Measurements from ENCODE around the gene LRP5. TPM values are rescaled to one million over a fixed set of nuclear protein-coding genes. Genes with fewer than 3 reads are reported as not detected.

Gene LRP5
- total RNA-seq (2021): 41.6 to 48.8 TPM (median 41.9 TPM) in 3 replicates
- percentile 52 among the genes with signal in this experiment for Bru-seq, nascent RNA
- long read RNA-seq, experiment 1, full-length matches to known transcripts: 34 of 95 reads
- long read RNA-seq, experiment 1, partial matches to known transcripts: 30 of 95 reads
- long read RNA-seq, experiment 1, other reads (novel, unspliced or antisense): 31 of 95 reads
- long read RNA-seq, experiment 2, partial matches to known transcripts: 29 of 55 reads
- long read RNA-seq, experiment 2, other reads (novel, unspliced or antisense): 26 of 55 reads
- long read RNA-seq, experiment 3: 0 reads

DNA sequence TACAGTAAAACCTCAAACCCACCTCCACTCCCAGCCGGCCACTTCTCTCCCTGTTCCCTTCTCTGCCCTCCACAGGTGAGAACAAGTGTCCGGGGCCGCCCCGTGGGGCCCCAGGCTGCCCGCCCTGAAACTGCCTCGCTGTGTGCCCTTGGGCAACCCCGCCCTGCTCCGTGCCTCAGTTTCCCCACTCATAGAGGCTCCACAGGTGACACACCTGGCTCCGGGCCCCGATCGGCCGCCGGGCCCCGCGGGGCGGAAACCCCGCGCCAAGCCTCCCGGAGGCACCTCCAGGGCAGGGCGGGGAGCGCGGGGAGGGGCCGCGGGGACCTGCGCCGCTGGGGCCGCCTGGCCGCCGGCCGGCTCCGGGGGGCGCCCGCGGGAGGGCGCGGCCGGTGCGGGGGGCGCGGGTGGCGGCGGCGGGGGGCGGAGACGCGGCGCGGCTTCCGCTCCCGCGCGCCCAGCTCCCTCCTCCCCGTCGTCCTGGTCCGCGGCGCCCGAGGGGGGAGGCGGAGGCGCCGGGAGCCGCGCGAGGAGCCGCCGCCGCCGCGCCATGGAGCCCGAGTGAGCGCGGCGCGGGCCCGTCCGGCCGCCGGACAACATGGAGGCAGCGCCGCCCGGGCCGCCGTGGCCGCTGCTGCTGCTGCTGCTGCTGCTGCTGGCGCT is at the start of gene LRP5:
LRP5 (plus strand) TSS at position 475 of the 663 bp plus-strand sequence; CDS start at position 599, 124 bp downstream.
- 0 out of 2 replicates have a peak, but pooled peaks have one; percentile 5 for ATAC-seq
- Mint-ChIP-seq H3K27ac (peak within 1 kb of the TSS; percentile 97), H3K9me3 (no peaks in the 10 kb centered on the region), H3K27me3 (ENCODE audit: low read depth) (peaks cover 5% of the 10 kb centered on the region; the same call in 1 of the 2 replicates), H3K4me1 (peaks cover 48% of the 10 kb centered on the region), H3K4me3 (peak within 1 kb of the TSS; percentile 88), H3K36me3 (no peaks in the 10 kb centered on the region)
- ChIA-PET POLR2A (no interaction called here), CTCF (no interaction called here)
- no peak for DNase-seq (ENCODE audit: low spot score)
- TF ChIP-seq KAT7 (CRISPR knock-in tag; IDR thresholded peaks at IDR 0.05; ENCODE audit: borderline replicate concordance) (0 out of 2 replicates have a peak, but pooled peaks have one; percentile 24), FOXJ3 (CRISPR knock-in tag; IDR thresholded peaks at IDR 0.05; ENCODE audit: borderline replicate concordance) (no peak)

DNA sequence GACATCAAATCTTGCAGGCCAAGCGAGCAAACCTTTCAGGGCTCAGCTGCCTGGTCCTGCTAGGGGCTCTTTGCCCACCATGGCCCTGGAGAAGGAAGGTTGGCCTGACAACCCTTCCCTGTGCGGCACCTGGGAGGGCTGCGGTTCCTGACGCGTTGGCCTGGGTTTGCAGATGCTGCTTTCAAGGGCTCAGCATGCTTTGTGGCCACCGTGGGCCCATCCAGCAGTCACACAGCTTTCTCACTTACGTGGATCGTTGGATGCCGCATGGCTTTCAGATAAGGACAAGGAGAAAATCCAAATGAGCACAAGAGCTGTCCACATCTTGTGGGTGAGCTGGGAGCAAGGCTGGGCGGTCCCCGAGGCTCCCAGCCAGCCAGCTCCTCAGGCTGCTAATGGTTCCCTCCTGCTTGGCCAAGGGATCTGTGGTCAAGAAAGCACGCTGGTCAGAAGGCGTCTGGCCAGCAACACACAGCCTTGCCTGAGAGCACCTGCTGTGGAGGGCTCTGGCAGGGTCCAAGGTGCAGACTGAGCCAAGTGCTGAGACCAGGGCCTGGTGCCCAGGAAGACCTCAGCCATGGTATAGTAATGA is 48.9 kb upstream of the LRP5 start:
- no peak for ATAC-seq
- Mint-ChIP-seq H3K27me3 (ENCODE audit: low read depth) (no peaks in the 10 kb centered on the region), H3K27ac (no peak overlapping the region), H3K4me3 (no peak overlapping the region), H3K36me3 (peaks cover 60% of the 10 kb centered on the region), H3K9me3 (no peaks in the 10 kb centered on the region), H3K4me1 (no peaks in the 10 kb centered on the region)
- no peak for DNase-seq (ENCODE audit: low spot score)
- TF ChIP-seq, protein P1, sequence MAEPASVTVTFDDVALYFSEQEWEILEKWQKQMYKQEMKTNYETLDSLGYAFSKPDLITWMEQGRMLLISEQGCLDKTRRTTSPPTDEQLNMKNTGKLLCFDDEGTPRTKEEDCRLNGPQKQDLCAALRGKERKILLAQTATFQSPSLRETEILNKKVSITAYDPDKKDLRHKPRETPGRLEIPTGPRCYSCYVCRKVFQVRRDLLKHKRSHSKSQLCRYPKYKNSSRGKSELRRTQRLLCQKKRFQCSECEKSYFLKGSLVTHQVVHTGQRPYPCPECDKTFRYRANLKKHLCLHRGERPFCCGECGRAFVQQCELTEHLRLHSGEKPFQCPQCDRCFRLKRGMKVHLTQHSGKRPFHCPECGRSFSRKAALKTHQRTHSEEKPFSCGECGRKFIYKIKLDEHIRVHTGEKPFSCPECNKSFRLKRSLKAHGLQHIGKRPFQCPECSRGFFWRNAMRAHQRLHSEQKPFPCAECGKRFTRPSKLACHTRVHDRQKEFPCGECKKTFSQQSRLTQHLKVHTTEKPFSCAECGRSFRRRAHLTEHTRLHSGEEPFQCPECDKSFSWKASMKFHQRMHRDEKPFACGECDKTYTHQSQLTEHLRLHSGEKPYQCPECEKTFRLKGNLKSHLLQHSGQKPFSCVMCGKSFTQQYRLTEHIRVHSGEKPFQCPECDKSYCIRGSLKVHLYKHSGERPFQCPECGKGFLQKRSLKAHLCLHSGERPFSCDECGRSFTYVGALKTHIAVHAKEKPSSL (CRISPR knock-in tag; conservative IDR thresholded peaks at IDR 0.05): no peak
- TF ChIP-seq NR3C1 (CRISPR knock-in tag; conservative IDR thresholded peaks at IDR 0.05; ENCODE audit: low read depth) (no peak), PRRX2 (CRISPR knock-in tag; IDR thresholded peaks at IDR 0.05) (no peak), ZNF138 (CRISPR knock-in tag; conservative IDR thresholded peaks at IDR 0.05) (no peak), TEAD1 (CRISPR knock-in tag; IDR thresholded peaks at IDR 0.05) (no peak)
- POLR2A ChIA-PET: no interaction called here
- CTCF ChIA-PET: no interaction called here

DNA sequence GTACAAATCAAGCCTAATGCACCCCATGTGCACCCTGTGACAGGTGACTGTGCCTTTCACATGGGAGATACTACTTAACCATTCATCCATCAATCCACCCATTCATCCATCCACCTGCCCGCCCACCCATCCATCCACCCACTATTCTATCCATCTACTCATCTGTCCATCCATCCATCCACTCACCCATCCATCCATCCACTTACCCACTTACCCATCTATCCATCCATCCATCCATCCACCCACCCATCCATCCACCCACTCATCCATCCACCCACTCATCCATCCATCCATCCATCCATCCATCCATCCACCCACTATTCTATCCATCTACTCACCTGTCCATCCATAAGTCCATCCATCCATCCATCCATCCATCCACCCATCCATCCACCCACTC is 48.1 kb upstream of the LRP5 start:
- Mint-ChIP-seq H3K4me1 (no peaks in the 10 kb centered on the region), H3K36me3 (peaks cover 60% of the 10 kb centered on the region), H3K4me3 (no peak overlapping the region), H3K9me3 (no peaks in the 10 kb centered on the region), H3K27ac (no peak overlapping the region), H3K27me3 (ENCODE audit: low read depth) (no peaks in the 10 kb centered on the region)
- DNase-seq (ENCODE audit: low spot score) (no peak), ATAC-seq (no peak)
- CTCF ChIA-PET: no interaction called here
- POLR2A ChIA-PET: no interaction called here
- TF ChIP-seq, protein P2, sequence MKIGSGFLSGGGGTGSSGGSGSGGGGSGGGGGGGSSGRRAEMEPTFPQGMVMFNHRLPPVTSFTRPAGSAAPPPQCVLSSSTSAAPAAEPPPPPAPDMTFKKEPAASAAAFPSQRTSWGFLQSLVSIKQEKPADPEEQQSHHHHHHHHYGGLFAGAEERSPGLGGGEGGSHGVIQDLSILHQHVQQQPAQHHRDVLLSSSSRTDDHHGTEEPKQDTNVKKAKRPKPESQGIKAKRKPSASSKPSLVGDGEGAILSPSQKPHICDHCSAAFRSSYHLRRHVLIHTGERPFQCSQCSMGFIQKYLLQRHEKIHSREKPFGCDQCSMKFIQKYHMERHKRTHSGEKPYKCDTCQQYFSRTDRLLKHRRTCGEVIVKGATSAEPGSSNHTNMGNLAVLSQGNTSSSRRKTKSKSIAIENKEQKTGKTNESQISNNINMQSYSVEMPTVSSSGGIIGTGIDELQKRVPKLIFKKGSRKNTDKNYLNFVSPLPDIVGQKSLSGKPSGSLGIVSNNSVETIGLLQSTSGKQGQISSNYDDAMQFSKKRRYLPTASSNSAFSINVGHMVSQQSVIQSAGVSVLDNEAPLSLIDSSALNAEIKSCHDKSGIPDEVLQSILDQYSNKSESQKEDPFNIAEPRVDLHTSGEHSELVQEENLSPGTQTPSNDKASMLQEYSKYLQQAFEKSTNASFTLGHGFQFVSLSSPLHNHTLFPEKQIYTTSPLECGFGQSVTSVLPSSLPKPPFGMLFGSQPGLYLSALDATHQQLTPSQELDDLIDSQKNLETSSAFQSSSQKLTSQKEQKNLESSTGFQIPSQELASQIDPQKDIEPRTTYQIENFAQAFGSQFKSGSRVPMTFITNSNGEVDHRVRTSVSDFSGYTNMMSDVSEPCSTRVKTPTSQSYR (CRISPR knock-in tag; IDR thresholded peaks at IDR 0.05): no peak
- no peak for TF ChIP-seq ELF4 (CRISPR knock-in tag; IDR thresholded peaks at IDR 0.05; ENCODE audit: low read depth)
- no peak for TF ChIP-seq SMAD3 (CRISPR knock-in tag; IDR thresholded peaks at IDR 0.05; ENCODE audit: borderline replicate concordance)
- TF ChIP-seq, protein P3, sequence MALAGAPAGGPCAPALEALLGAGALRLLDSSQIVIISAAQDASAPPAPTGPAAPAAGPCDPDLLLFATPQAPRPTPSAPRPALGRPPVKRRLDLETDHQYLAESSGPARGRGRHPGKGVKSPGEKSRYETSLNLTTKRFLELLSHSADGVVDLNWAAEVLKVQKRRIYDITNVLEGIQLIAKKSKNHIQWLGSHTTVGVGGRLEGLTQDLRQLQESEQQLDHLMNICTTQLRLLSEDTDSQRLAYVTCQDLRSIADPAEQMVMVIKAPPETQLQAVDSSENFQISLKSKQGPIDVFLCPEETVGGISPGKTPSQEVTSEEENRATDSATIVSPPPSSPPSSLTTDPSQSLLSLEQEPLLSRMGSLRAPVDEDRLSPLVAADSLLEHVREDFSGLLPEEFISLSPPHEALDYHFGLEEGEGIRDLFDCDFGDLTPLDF (CRISPR knock-in tag; IDR thresholded peaks at IDR 0.05): no peak
- TF ChIP-seq ZNF671 (CRISPR knock-in tag; IDR thresholded peaks at IDR 0.05): no peak
- no peak for TF ChIP-seq CREM (CRISPR knock-in tag; IDR thresholded peaks at IDR 0.05)
- TF ChIP-seq NR1H2 (CRISPR knock-in tag; IDR thresholded peaks at IDR 0.05): no peak
- TF ChIP-seq, protein P4, sequence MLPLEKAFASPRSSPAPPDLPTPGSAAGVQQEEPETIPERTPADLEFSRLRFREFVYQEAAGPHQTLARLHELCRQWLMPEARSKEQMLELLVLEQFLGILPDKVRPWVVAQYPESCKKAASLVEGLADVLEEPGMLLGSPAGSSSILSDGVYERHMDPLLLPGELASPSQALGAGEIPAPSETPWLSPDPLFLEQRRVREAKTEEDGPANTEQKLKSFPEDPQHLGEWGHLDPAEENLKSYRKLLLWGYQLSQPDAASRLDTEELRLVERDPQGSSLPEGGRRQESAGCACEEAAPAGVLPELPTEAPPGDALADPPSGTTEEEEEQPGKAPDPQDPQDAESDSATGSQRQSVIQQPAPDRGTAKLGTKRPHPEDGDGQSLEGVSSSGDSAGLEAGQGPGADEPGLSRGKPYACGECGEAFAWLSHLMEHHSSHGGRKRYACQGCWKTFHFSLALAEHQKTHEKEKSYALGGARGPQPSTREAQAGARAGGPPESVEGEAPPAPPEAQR (CRISPR knock-in tag; IDR thresholded peaks at IDR 0.05): no peak
- TF ChIP-seq, protein P5, sequence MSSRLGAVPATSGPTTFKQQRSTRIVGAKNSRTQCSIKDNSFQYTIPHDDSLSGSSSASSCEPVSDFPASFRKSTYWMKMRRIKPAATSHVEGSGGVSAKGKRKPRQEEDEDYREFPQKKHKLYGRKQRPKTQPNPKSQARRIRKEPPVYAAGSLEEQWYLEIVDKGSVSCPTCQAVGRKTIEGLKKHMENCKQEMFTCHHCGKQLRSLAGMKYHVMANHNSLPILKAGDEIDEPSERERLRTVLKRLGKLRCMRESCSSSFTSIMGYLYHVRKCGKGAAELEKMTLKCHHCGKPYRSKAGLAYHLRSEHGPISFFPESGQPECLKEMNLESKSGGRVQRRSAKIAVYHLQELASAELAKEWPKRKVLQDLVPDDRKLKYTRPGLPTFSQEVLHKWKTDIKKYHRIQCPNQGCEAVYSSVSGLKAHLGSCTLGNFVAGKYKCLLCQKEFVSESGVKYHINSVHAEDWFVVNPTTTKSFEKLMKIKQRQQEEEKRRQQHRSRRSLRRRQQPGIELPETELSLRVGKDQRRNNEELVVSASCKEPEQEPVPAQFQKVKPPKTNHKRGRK (CRISPR knock-in tag; IDR thresholded peaks at IDR 0.05; ENCODE audit: borderline replicate concordance): no peak
- no peak for TF ChIP-seq NFATC4 (CRISPR knock-in tag; IDR thresholded peaks at IDR 0.05)
- TF ChIP-seq, protein P6, sequence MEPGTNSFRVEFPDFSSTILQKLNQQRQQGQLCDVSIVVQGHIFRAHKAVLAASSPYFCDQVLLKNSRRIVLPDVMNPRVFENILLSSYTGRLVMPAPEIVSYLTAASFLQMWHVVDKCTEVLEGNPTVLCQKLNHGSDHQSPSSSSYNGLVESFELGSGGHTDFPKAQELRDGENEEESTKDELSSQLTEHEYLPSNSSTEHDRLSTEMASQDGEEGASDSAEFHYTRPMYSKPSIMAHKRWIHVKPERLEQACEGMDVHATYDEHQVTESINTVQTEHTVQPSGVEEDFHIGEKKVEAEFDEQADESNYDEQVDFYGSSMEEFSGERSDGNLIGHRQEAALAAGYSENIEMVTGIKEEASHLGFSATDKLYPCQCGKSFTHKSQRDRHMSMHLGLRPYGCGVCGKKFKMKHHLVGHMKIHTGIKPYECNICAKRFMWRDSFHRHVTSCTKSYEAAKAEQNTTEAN (CRISPR knock-in tag; IDR thresholded peaks at IDR 0.05): no peak
- TF ChIP-seq FOXK1 (CRISPR knock-in tag; IDR thresholded peaks at IDR 0.05): no peak
- TF ChIP-seq FOXJ3 (CRISPR knock-in tag; IDR thresholded peaks at IDR 0.05; ENCODE audit: borderline replicate concordance): no peak
- TF ChIP-seq ESRRA (CRISPR knock-in tag; IDR thresholded peaks at IDR 0.05; ENCODE audit: borderline replicate concordance): no peak

Measured in WTC11 (cell line).